Measurements from ENCODE around the gene MRM2. TPM values are rescaled to one million over a fixed set of nuclear protein-coding genes. Genes with fewer than 3 reads are reported as not detected.

MRM2 gene
- total RNA-seq, 1 experiment from 2014 or later, result 62.2 TPM

GRCh38 chr7:2222516-2222915 lies 19.5 kb downstream of the MRM2 start:
- DNase-seq (ENCODE audit: low spot score), result no peak

GRCh38 chr7:2220954-2221353 lies 21.1 kb downstream of the MRM2 start:
- DNase-seq (ENCODE audit: low spot score), result no peak

- no peak for DNase-seq (ENCODE audit: low spot score)
Measured at GRCh38 chr7:2220506-2220905, 21.5 kb downstream of the MRM2 start.

- no peak for DNase-seq (ENCODE audit: low spot score)
Measured at GRCh38 chr7:2220030-2220429, 22.0 kb downstream of the MRM2 start.

DNA sequence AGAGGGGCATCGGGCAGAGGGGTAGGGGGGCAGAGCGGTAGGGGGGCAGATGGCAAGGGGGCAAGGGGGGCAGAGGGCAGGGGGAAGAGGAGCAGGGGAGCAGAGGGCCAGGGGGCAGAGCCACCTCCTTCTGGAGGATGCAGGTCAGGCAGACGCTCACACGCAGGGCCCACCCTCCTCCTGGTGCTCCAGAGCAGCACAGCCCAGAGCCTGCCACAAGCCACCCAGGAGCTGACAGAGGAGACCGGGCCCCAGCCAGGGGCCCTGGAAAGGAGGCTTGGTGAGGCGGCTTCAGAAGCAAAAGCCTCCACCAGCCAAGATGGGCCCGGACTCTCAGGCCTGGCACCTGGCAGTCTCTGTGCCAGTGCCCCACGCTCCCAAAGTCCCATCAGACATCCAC lies 22.4 kb downstream of the MRM2 start:
- no peak for DNase-seq (ENCODE audit: low spot score)

GRCh38 chr7:2219136-2219535 lies 22.9 kb downstream of the MRM2 start:
- DNase-seq (ENCODE audit: low spot score), result no peak

- DNase-seq (ENCODE audit: low spot score), result no peak
Measured at GRCh38 chr7:2218444-2218785, 23.6 kb downstream of the MRM2 start.

DNA sequence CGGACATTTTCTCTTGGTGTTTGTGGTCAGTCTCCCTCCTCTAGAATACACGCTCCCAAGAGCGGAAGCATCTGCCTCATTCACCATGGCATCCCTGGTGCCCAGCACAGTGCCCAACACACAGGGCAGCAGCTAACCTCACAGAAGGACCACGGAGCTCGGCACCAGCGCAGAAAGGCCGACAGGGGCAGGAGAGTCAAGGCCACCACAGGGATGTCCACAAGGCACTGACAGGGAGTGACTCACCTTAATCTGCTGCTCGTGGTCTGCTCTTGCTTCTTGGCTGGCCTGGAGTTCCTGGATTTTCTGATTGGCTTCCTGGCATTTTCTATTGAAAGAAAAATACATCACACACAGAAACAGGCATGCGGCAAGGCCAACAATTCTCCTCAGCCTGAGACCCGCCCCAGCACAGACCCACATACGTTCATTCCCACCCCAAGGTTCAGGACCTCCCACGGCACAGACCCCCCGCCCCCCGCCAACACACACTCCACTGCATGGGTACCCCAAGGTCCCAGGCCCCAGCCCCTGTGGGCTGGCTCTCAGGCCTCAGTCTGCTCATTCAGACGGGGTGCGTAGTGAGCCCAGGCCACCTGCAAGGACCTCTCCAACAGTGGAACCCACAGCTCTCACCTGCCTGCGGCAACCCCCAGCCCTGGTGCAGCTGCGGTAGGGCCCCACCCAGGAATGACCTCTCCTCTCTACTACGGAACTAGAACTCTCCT lies 24.1 kb downstream of the MRM2 start:
- DNase-seq (ENCODE audit: low spot score), result no peak

GRCh38 chr7:2217206-2217605 lies 24.8 kb downstream of the MRM2 start:
- DNase-seq (ENCODE audit: low spot score), result no peak

GRCh38 chr7:2215851-2216250 lies 26.2 kb downstream of the MRM2 start:
- no peak for DNase-seq (ENCODE audit: low spot score)

- no peak for DNase-seq (ENCODE audit: low spot score)
Measured at GRCh38 chr7:2214636-2215035, 27.4 kb downstream of the MRM2 start.

GRCh38 chr7:2213551-2214215 lies 28.3 kb downstream of the MRM2 start:
- no peak for DNase-seq (ENCODE audit: low spot score)

DNA sequence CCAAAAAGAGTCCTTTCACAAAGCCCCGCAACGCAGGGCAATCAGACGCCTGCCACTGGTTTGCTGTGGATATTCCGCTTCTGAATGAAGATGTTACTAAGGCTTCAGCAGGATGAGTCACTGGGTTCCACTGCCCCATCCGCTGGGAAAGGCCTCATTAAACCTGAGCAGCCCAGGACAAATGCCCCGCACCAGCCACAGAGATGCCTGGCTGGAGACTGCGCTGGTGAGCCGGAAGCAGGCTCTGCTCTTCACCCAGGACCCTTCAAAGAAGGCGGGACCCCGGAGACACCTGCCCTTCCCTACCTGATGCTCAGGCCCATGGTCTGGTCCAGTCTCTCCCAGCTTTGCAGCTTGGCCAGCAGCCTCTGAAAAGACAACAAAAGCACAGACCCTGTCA lies 29.1 kb downstream of the MRM2 start:
- no peak for DNase-seq (ENCODE audit: low spot score)

DNA sequence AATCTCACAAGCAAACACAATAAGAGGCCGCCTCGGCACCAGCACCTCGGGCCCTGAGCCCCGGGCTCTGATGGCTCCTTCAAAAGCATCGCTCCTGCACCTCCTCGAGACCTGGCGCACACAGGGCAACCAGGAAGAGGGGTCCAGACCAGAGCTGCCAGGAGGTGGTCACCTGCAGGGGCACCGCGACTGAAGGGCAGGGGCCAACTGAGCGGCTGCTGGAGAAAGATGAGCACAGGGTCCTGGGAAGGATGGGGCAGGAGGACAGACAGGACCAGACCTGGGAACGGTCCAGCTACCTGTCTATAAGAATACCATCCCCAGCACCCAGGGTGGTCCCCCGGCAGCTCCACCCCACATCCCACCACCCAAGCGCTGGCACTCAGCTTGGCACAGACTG lies 30.1 kb downstream of the MRM2 start:
- no peak for DNase-seq (ENCODE audit: low spot score)

GRCh38 chr7:2211259-2211880 lies 30.6 kb downstream of the MRM2 start:
- DNase-seq (ENCODE audit: low spot score), result no peak

DNA sequence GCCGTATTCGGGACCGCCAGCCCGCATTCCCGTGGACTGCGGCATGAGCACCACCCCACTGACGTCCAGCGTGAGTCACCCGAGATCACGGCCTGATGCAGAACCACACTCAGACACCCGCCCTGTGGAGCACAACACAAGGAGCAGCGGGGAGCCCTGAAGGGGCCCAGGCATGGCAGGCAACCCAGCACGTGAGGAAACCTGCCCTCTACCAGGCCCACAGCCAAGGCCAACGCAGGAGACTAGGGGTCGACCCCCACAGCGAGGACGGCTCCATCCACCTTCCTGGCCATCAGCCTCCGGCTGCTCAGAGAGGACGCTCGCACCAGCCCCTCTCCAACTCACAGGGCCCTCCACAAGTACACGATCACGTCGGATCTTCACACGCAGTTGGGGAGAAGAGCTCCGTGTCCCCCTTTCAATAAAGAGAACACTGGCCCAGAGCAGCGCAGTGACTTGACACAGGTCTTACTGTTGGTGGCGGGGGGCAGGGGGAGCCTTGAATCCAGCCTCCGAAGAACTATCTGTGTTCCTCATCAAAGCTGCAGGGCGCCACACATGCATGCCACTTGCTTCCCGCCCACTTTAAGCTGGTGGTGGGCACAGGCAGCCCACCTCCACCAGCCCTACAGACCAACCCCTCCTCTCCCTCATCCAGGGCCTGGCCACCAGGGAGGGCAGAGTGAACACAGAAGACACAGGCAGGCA lies 31.3 kb downstream of the MRM2 start:
- no peak for DNase-seq (ENCODE audit: low spot score)

GRCh38 chr7:2209961-2210323 lies 32.1 kb downstream of the MRM2 start:
- DNase-seq (ENCODE audit: low spot score), result no peak

DNA sequence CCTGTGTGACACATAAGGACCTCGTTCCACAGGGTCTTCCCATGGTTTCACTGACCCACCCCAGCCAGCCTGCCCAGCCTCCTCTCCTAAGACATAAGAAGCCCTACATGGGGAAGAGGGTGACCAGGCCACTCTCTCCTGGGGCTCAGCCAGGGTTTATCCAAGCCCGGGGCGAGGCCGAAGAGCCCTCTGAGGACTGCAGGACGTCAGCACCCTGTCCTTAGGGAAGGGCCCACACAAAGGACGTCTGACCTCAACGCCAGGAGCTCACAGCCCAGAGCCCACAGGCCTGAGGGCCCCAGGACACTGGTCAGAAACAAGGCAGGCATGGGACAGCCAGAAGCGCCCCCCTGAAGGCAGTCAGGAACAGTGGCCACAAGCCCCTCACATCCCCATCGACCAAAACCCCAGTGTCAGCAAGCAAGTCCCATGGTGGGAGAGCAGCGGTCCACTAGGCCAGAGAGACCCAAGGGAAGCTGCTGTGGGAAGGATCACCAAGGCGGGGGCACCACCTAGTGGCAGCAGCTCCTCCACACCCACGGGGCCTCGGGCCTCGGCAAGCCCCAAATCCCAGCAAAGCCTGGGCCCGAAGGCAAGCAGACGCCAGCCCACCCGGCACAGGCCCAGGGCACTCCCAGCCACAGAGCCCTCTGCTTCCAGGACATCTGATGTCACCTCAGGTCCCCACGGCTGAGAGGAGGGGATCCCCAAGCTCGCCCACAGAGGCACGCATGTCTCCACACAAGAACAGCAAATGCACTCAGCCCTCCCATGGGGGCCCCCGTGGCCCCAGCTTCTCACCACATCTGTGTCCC lies 32.7 kb downstream of the MRM2 start:
- DNase-seq (ENCODE audit: low spot score), result peak; percentile 44

DNA sequence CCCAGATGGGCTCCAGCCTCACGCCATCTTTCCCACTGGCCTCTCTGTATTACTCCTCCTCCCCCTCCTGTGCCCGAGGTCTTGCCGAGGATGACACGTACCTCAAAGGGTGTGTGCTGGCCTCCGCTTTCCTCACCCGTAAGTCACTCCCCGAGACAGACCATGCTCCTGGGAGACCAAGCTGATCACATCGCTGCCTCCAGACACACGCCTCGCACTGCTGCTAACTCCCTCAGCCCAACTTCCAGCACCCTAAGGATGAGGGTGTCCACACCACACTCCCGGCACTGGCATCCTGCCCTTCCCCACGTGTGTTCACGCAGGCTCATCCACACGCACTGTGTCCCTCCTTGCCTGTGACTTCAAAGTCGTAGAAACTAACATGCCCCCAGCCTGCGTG lies 33.3 kb downstream of the MRM2 start:
- no peak for DNase-seq (ENCODE audit: low spot score)

DNA sequence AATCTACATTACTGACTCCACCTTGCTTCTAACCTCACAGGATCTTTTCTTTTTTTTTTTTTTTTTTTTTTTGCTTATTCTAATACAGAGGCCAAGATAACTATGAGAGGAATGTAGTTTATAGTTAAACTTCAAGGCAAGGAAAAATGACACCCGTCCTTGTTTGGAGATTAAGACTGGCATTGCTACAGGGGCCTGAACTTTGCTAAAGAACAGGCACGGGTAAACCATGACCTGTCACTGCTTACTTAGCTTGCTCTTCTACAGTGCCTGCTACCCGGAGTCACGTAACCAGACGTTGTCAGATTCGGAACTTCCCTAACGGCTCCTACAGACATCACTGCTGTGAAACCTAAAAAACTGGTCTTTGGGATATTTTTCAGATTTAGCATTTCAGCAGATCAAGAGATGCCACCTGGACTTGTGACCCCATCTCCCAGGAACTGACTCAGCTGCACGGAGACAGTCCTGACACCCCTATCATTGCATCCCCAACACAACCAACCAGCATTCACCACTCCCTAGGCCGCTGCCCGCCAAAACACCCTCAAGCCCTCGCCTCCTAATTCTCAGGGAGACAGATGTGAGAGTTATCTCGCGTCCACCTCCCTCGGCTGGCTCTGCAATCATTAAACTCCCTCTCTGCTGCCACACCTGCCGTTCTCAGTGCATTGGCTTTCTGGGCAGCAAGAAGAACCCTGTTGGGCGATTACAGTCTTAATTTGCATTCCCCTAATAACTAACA lies 36.8 kb downstream of the MRM2 start:
- DNase-seq (ENCODE audit: low spot score), result no peak

GRCh38 chr7:2204446-2204845 lies 37.6 kb downstream of the MRM2 start:
- DNase-seq (ENCODE audit: low spot score), result no peak

All from A172 (cell line).